Measurements from ENCODE around the gene C1orf226. TPM values are rescaled to one million over a fixed set of nuclear protein-coding genes. Genes with fewer than 3 reads are reported as not detected.

Gene C1orf226
- polyA plus RNA-seq, 1 experiment = 0.07 TPM

DNA sequence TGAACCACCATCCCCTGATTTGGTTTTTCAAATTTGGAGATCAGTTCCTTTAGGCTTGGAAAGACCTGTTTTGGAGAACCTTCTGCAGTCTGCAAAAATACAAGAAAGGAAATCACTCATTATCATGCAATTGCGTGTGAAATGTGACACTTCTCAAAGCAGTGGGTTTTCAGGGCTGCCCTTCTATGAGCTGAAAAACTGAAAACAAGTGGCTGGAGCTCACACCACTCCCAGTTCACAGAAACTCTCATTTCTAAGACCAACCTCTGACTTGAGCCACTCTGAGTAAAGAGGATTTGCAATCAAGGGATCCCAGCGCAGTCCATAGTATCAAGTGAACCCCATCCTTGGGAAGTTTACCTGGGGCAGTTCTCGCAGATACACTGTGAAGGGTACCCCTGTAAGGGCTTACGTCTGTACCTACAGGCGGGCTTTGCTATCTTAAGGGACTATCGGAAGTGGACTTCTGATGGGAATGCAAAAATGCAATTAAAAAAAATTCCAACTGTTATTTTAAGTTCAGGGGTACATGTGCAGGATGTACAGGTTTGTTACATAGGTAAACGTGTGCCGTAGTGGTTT lies 17.6 kb downstream of the C1orf226 start:
- H3K4me3 ChIP-seq (ENCODE audit: low read depth, low read length) = no peak overlapping the region
- TF ChIP-seq, protein P1, sequence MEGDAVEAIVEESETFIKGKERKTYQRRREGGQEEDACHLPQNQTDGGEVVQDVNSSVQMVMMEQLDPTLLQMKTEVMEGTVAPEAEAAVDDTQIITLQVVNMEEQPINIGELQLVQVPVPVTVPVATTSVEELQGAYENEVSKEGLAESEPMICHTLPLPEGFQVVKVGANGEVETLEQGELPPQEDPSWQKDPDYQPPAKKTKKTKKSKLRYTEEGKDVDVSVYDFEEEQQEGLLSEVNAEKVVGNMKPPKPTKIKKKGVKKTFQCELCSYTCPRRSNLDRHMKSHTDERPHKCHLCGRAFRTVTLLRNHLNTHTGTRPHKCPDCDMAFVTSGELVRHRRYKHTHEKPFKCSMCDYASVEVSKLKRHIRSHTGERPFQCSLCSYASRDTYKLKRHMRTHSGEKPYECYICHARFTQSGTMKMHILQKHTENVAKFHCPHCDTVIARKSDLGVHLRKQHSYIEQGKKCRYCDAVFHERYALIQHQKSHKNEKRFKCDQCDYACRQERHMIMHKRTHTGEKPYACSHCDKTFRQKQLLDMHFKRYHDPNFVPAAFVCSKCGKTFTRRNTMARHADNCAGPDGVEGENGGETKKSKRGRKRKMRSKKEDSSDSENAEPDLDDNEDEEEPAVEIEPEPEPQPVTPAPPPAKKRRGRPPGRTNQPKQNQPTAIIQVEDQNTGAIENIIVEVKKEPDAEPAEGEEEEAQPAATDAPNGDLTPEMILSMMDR (IDR thresholded peaks at IDR 0.05; ENCODE audit: low read depth, low read length) = no peak
- DNase-seq (ENCODE audit: low read depth, low spot score) = no peak
- H3K9me3 ChIP-seq (ENCODE audit: control insufficient read depth, insufficient read depth, low read length) = no peaks in the 10 kb centered on the region
- ChIA-PET POLR2A (no interaction called here), CTCF (interaction anchor here (0.9 to 1.3 kb wide), 2 partner anchors 8 to 9 kb away, joined by 3 read pairs; no protein-coding TSS in a partner anchor)
- no peak overlapping the region for H3K27ac ChIP-seq (ENCODE audit: low read depth, low read length)
- H3K27me3 ChIP-seq (ENCODE audit: control insufficient read depth, insufficient read depth, low read length) = peaks cover 26% of the 10 kb centered on the region

DNA sequence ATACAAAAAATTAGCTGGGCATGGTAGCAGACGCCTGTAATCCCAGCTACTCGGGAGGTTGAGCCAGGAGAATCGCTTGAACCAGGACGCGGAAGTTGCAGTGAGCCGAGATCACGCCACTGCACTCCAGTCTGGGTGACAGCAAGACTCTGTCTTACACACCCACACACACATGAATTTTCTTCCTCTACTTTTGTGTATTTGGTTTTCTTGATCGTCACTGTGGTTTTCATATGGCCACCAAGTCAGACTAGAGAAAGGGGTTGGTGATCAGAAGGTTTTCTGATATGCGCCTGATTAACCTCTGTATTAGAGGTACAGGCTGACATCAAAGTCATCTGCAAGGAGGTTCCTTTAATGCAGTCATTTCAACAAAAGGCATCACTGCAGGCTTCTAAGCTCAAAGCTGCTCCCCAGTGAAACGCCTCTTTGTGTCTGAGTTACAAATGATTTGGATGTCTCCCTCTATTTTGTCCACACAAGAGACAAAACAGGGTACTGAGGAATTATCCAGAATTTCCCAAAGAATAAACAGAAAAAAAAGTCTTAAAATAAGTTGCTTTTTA lies 19.3 kb downstream of the C1orf226 start:
- H3K27ac ChIP-seq (ENCODE audit: low read depth, low read length) = no peak overlapping the region
- H3K9me3 ChIP-seq (ENCODE audit: control insufficient read depth, insufficient read depth, low read length) = no peaks in the 10 kb centered on the region
- DNase-seq (ENCODE audit: low read depth, low spot score) = no peak
- TF ChIP-seq, protein P1 (IDR thresholded peaks at IDR 0.05; ENCODE audit: low read depth, low read length) = no peak
- H3K4me3 ChIP-seq (ENCODE audit: low read depth, low read length) = no peak overlapping the region
- POLR2A ChIA-PET = no interaction called here
- CTCF ChIA-PET = interaction anchor here (1.6 kb wide), 1 partner anchor 9 kb away, joined by 7 read pairs; no protein-coding TSS in a partner anchor
- peaks cover 26% of the 10 kb centered on the region for H3K27me3 ChIP-seq (ENCODE audit: control insufficient read depth, insufficient read depth, low read length)

- POLR2A ChIA-PET = no interaction called here
Measured at GRCh38 chr1:162404550-162405160, 23.1 kb downstream of the C1orf226 start.

GRCh38 chr1:162405800-162406199 lies 24.3 kb downstream of the C1orf226 start:
- DNase-seq (ENCODE audit: low read depth, low spot score) = no peak
- POLR2A ChIA-PET = no interaction called here
- H3K9me3 ChIP-seq (ENCODE audit: control insufficient read depth, insufficient read depth, low read length) = no peaks in the 10 kb centered on the region
- no peak overlapping the region for H3K4me3 ChIP-seq (ENCODE audit: low read depth, low read length)
- TF ChIP-seq, protein P1 (IDR thresholded peaks at IDR 0.05; ENCODE audit: low read depth, low read length) = no peak
- CTCF ChIA-PET = interaction anchor here (1.5 kb wide), 1 partner anchor 14 kb away, joined by 5 read pairs; no protein-coding TSS in a partner anchor
- H3K27ac ChIP-seq (ENCODE audit: low read depth, low read length) = no peak overlapping the region
- no peaks in the 10 kb centered on the region for H3K27me3 ChIP-seq (ENCODE audit: control insufficient read depth, insufficient read depth, low read length)

More at GRCh38 chr1:162404550-162405160, 23.1 kb downstream of the C1orf226 start:
- CTCF ChIA-PET = interaction anchor here (1.1 to 1.5 kb wide), 2 partner anchors 13 to 349 kb away, joined by 3 to 5 read pairs; no protein-coding TSS in a partner anchor
- H3K27me3 ChIP-seq (ENCODE audit: control insufficient read depth, insufficient read depth, low read length) = no peaks in the 10 kb centered on the region
- no peak overlapping the region for H3K4me3 ChIP-seq (ENCODE audit: low read depth, low read length)
- TF ChIP-seq, protein P1 (IDR thresholded peaks at IDR 0.05; ENCODE audit: low read depth, low read length) = no peak
- DNase-seq (ENCODE audit: low read depth, low spot score) = peak; percentile 21
- no peak overlapping the region for H3K27ac ChIP-seq (ENCODE audit: low read depth, low read length)
- no peaks in the 10 kb centered on the region for H3K9me3 ChIP-seq (ENCODE audit: control insufficient read depth, insufficient read depth, low read length)

- Histone ChIP-seq H3K27me3 (ENCODE audit: control insufficient read depth, insufficient read depth, low read length) (no peaks in the 10 kb centered on the region), H3K9me3 (ENCODE audit: control insufficient read depth, insufficient read depth, low read length) (no peaks in the 10 kb centered on the region), H3K4me3 (ENCODE audit: low read depth, low read length) (no peak overlapping the region), H3K27ac (ENCODE audit: low read depth, low read length) (no peak overlapping the region)
- ChIA-PET POLR2A (no interaction called here), CTCF (no interaction called here)
- no peak for DNase-seq (ENCODE audit: low read depth, low spot score)
- TF ChIP-seq, protein P1 (IDR thresholded peaks at IDR 0.05; ENCODE audit: low read depth, low read length) = no peak
Measured at GRCh38 chr1:162406811-162407210, 25.3 kb downstream of the C1orf226 start.
